Thoracic aorta (tissue), 2 donors: ENCODE measurements around the gene ASAH2. TPM values are rescaled to one million over a fixed set of nuclear protein-coding genes. Genes with fewer than 3 reads are reported as not detected.
"Not testable (repeated sequence)": the region's sequence is repeated elsewhere in the genome, so short reads cannot be mapped to it uniquely, and the experiment has no call there.

Source experiments
- ATAC-seq: fragments of 150-250 bp; one replicate; pipeline ENCODE4 v1.8.0; 2017; ENCODE audit warnings: low read depth; ENCODE audit not compliant: insufficient number of reproducible peaks, low FRiP score
- DNase-seq: peaks from one replicate; pipeline ENCODE4 v3.0.0-alpha.2; 2020; ENCODE audit warnings: low spot score
- H3K27ac ChIP-seq, 2 donors: fragments of 200-600 bp; sonication (generic); 1 replicate in 1 of 2; 2 replicates in 1 of 2; pipeline ENCODE4 v1.5.1; 2016; ENCODE audit warnings: mild to moderate bottlenecking in 2 of 2, moderate library complexity in 2 of 2
- H3K27me3 ChIP-seq: fragments of 200-600 bp; sonication (generic); replicated peaks from 2 replicates; pipeline ENCODE4 v1.6.0; 2016; ENCODE audit warnings: mild to moderate bottlenecking; ENCODE audit not compliant: insufficient read depth
- H3K36me3 ChIP-seq: fragments of 200-600 bp; sonication (generic); one replicate; pipeline ENCODE4 v1.5.1; 2016
- H3K4me1 ChIP-seq, 2 donors: fragments of 200-600 bp; sonication (generic); 1 replicate in 1 of 2; 2 replicates in 1 of 2; pipeline versions ENCODE4 v1.5.1 to v1.6.0; 2016; ENCODE audit warnings: low read depth in 2 of 2, mild to moderate bottlenecking in 1 of 2; ENCODE audit not compliant: control insufficient read depth in 1 of 2
- H3K4me3 ChIP-seq: fragments of 200-600 bp; sonication (generic); 2 replicates; pipeline ENCODE4 v1.5.1; 2016; ENCODE audit warnings: mild to moderate bottlenecking
- H3K9me3 ChIP-seq: fragments of 200-600 bp; sonication (generic); 2 replicates; pipeline ENCODE4 v1.5.1; 2016
- total RNA-seq, 2 donors: library from RNA; depleted of rRNA; stranded (reverse); fragments of >200 nt; gene quantifications; one replicate each; pipeline versions ENCODE4 v1.1.0 to v1.2.3, GENCODE V29; 2016
- TF ChIP-seq, protein P1 (sequence below): fragments of 200-600 bp; sonication (generic); IDR thresholded peaks from one replicate; pipeline ENCODE4 v1.5.1; 2019; ENCODE audit warnings: antibody characterized with exemption

Gene ASAH2
- total RNA-seq, 2 donors from 2014 or later, result 0.41 to 14.0 TPM

GRCh38 chr10:50250096-50250854, 1.0 kb downstream of the ASAH2 start:
- ATAC-seq (no peak), DNase-seq (no peak)
- Histone ChIP-seq H3K4me3 (no peak overlapping the region), H3K9me3 (no peaks in the 10 kb centered on the region), H3K4me1 (no peaks in the 10 kb centered on the region), H3K36me3 (no peaks in the 10 kb centered on the region), H3K27ac (no peak overlapping the region), H3K27me3 (no peaks in the 10 kb centered on the region)
- TF ChIP-seq, protein P1, sequence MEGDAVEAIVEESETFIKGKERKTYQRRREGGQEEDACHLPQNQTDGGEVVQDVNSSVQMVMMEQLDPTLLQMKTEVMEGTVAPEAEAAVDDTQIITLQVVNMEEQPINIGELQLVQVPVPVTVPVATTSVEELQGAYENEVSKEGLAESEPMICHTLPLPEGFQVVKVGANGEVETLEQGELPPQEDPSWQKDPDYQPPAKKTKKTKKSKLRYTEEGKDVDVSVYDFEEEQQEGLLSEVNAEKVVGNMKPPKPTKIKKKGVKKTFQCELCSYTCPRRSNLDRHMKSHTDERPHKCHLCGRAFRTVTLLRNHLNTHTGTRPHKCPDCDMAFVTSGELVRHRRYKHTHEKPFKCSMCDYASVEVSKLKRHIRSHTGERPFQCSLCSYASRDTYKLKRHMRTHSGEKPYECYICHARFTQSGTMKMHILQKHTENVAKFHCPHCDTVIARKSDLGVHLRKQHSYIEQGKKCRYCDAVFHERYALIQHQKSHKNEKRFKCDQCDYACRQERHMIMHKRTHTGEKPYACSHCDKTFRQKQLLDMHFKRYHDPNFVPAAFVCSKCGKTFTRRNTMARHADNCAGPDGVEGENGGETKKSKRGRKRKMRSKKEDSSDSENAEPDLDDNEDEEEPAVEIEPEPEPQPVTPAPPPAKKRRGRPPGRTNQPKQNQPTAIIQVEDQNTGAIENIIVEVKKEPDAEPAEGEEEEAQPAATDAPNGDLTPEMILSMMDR, result no peak

GRCh38 chr10:50248598-50248997, 2.7 kb downstream of the ASAH2 start:
- Histone ChIP-seq H3K36me3 (no peaks in the 10 kb centered on the region), H3K27ac (no peak overlapping the region), H3K4me1 (no peaks in the 10 kb centered on the region), H3K27me3 (no peaks in the 10 kb centered on the region), H3K9me3 (no peaks in the 10 kb centered on the region), H3K4me3 (no peak overlapping the region)
- TF ChIP-seq, protein P1, result no peak
- DNase-seq (no peak), ATAC-seq (no peak)

GRCh38 chr10:50248062-50248461, 3.3 kb downstream of the ASAH2 start:
- DNase-seq, result no peak
- no peaks in the 10 kb centered on the region for H3K4me1 ChIP-seq
- H3K9me3 ChIP-seq, result no peaks in the 10 kb centered on the region
- H3K27ac ChIP-seq, result no peak overlapping the region
- no peaks in the 10 kb centered on the region for H3K36me3 ChIP-seq
- TF ChIP-seq, protein P1, result no peak
- no peaks in the 10 kb centered on the region for H3K27me3 ChIP-seq
- H3K4me3 ChIP-seq, result no peak overlapping the region
- ATAC-seq, result no peak

DNA sequence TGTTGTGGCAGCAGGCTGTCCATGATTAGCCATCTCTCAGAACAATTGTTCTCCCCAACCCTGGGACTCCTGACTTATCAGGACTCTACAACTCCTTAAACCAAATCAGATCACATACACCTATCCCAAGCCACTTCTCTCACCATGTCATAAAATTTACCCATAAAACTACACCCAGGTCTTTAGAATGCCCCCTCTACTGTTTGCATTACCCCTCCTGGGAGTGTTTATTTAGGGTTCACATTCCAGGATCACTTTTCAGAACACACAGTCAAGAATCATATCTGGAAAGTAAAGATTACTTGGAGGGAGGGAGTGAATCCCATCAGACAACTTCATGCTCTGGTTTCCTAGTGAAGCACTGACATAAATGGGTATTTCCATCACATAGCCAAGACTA, 7.1 kb downstream of the ASAH2 start:
- Histone ChIP-seq H3K9me3 (no peaks in the 10 kb centered on the region), H3K4me3 (no peak overlapping the region), H3K4me1 (no peaks in the 10 kb centered on the region), H3K27ac (no peak overlapping the region), H3K27me3 (no peaks in the 10 kb centered on the region), H3K36me3 (no peaks in the 10 kb centered on the region)
- DNase-seq, result no peak
- ATAC-seq, result no peak
- TF ChIP-seq, protein P1, result no peak

GRCh38 chr10:50242777-50243176, 8.5 kb downstream of the ASAH2 start:
- Histone ChIP-seq H3K36me3 (no peaks in the 10 kb centered on the region), H3K4me1 (no peaks in the 10 kb centered on the region), H3K9me3 (no peaks in the 10 kb centered on the region), H3K27me3 (no peaks in the 10 kb centered on the region), H3K4me3 (no peak overlapping the region), H3K27ac (no peak overlapping the region)
- DNase-seq (no peak), ATAC-seq (no peak)
- TF ChIP-seq, protein P1, result no peak

- H3K9me3 ChIP-seq, H3K36me3 ChIP-seq, ATAC-seq, DNase-seq, H3K27ac ChIP-seq, H3K4me1 ChIP-seq, H3K4me3 ChIP-seq, H3K27me3 ChIP-seq: not testable (repeated sequence)
These were observed 9.8 kb downstream of the ASAH2 start for GRCh38 chr10:50241478-50241877.
